ENCODE measurements around the gene MAD1L1. TPM values are rescaled to one million over a fixed set of nuclear protein-coding genes. Genes with fewer than 3 reads are reported as not detected.

MAD1L1 gene
- total RNA-seq, 1 donor from 2014 or later: 32.3 TPM

DNA sequence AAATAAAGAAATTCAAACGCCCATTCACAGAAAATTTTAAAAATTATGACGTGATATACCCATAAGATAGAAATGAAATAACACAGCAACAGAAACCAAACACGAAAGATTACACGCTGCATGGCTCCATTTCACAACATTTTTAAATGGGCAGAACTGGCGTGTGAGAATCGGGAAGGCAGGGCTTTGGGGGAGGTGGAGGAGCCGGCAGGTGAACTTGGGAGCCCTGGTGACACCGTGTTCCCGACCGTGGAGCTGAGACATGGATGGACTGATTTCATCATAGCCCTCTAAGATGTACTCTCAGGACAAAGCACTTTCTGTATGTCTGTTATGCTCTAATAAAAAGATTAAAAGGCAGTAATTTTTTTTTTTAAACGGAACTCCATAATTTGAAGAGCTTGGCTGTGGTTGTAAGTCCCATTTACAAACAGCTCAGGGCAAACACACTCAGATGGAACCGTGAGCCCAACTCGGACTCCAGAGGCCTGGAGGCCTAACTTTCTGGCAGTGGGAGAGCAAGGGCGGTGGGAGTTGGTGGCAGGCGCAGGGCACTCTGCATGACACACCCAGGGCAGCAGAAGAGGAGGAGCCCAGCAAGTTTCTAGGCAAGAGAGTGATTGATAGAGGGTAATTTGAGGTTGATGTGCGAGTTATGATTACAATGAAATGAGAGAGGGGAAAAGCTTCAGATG lies 203.4 kb downstream of the MAD1L1 start:
- TF ChIP-seq EZH2 (IDR thresholded peaks at IDR 0.05; ENCODE audit: insufficient read depth, low read length): no peak
- TF ChIP-seq, protein P1, sequence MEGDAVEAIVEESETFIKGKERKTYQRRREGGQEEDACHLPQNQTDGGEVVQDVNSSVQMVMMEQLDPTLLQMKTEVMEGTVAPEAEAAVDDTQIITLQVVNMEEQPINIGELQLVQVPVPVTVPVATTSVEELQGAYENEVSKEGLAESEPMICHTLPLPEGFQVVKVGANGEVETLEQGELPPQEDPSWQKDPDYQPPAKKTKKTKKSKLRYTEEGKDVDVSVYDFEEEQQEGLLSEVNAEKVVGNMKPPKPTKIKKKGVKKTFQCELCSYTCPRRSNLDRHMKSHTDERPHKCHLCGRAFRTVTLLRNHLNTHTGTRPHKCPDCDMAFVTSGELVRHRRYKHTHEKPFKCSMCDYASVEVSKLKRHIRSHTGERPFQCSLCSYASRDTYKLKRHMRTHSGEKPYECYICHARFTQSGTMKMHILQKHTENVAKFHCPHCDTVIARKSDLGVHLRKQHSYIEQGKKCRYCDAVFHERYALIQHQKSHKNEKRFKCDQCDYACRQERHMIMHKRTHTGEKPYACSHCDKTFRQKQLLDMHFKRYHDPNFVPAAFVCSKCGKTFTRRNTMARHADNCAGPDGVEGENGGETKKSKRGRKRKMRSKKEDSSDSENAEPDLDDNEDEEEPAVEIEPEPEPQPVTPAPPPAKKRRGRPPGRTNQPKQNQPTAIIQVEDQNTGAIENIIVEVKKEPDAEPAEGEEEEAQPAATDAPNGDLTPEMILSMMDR (IDR thresholded peaks at IDR 0.05; ENCODE audit: insufficient read depth, low read depth, low read length): no peak
- H4K20me1 ChIP-seq (ENCODE audit: insufficient read depth, low read length): peaks cover 18% of the 10 kb centered on the region
- no peaks in the 10 kb centered on the region for H3K27me3 ChIP-seq (ENCODE audit: insufficient read depth, low read length)
- H3K79me2 ChIP-seq (ENCODE audit: insufficient read depth, low read length): no peaks in the 10 kb centered on the region
- Mint-ChIP-seq H3K27me3 (ENCODE audit: low read depth, unreplicated experiment) (no peaks in the 10 kb centered on the region), H3K36me3 (ENCODE audit: low read depth, unreplicated experiment) (peaks cover 10% of the 10 kb centered on the region), H3K4me3 (ENCODE audit: unreplicated experiment) (no peak overlapping the region), H3K9me3 (ENCODE audit: unreplicated experiment) (peaks cover 23% of the 10 kb centered on the region), H3K4me1 (ENCODE audit: low read depth, unreplicated experiment) (peaks cover 17% of the 10 kb centered on the region), H3K27ac (ENCODE audit: unreplicated experiment) (no peak overlapping the region)
- H2AFZ ChIP-seq (ENCODE audit: low read depth, low read length): no peak overlapping the region
- H3K27ac ChIP-seq (ENCODE audit: low read depth, low read length): no peak overlapping the region
- no peak overlapping the region for H3K4me3 ChIP-seq (ENCODE audit: insufficient read depth, low read depth, low read length)
- FAIRE-seq: no peak
- no peaks in the 10 kb centered on the region for H3K36me3 ChIP-seq (ENCODE audit: insufficient read depth, low read length)
- H3K9ac ChIP-seq (ENCODE audit: low read length): no peak overlapping the region
- no peak for DNase-seq (ENCODE audit: low read depth)
- peaks cover 12% of the 10 kb centered on the region for H3K9me3 ChIP-seq (ENCODE audit: insufficient read depth, low read depth, low read length)
- H3K4me2 ChIP-seq (ENCODE audit: low read length): no peak overlapping the region
- no peaks in the 10 kb centered on the region for H3K4me1 ChIP-seq (ENCODE audit: insufficient read depth, low read length)

DNA sequence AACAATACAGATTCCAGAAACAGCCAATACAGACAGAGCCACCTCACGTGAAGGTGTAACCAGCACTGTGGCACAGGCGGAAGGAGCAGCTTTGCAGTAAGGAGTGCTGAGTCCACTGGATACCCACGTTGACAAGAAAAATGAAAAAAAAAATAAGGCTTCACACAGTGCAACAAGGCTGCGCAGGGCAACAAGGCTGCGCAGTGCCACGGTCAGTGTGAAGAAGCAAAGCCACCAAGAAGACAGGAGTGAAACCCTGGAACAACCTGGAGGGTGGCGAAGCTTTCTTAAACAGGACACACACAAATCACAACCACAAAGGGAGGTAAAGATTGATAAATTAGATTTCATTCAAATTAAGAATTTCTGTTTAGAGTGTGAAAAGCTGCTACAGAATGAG lies 204.0 kb downstream of the MAD1L1 start:
- H3K4me1 Mint-ChIP-seq (ENCODE audit: low read depth, unreplicated experiment): peaks cover 22% of the 10 kb centered on the region
- FAIRE-seq (no peak), DNase-seq (ENCODE audit: low read depth) (no peak)
- no peak overlapping the region for H3K27ac Mint-ChIP-seq (ENCODE audit: unreplicated experiment)
- Histone ChIP-seq H3K9me3 (ENCODE audit: insufficient read depth, low read depth, low read length) (peaks cover 15% of the 10 kb centered on the region), H3K27me3 (ENCODE audit: insufficient read depth, low read length) (no peaks in the 10 kb centered on the region), H3K4me1 (ENCODE audit: insufficient read depth, low read length) (no peaks in the 10 kb centered on the region), H2AFZ (ENCODE audit: low read depth, low read length) (no peak overlapping the region), H3K36me3 (ENCODE audit: insufficient read depth, low read length) (no peaks in the 10 kb centered on the region), H3K4me3 (ENCODE audit: insufficient read depth, low read depth, low read length) (no peak overlapping the region), H4K20me1 (ENCODE audit: insufficient read depth, low read length) (peaks cover 18% of the 10 kb centered on the region), H3K4me2 (ENCODE audit: low read length) (no peak overlapping the region), H3K27ac (ENCODE audit: low read depth, low read length) (no peak overlapping the region), H3K79me2 (ENCODE audit: insufficient read depth, low read length) (no peaks in the 10 kb centered on the region), H3K9ac (ENCODE audit: low read length) (no peak overlapping the region)
- TF ChIP-seq, protein P1 (IDR thresholded peaks at IDR 0.05; ENCODE audit: insufficient read depth, low read depth, low read length): no peak
- TF ChIP-seq EZH2 (IDR thresholded peaks at IDR 0.05; ENCODE audit: insufficient read depth, low read length): no peak
- no peak overlapping the region for H3K4me3 Mint-ChIP-seq (ENCODE audit: unreplicated experiment)
- H3K27me3 Mint-ChIP-seq (ENCODE audit: low read depth, unreplicated experiment): no peaks in the 10 kb centered on the region
- peaks cover 25% of the 10 kb centered on the region for H3K9me3 Mint-ChIP-seq (ENCODE audit: unreplicated experiment)
- peaks cover 10% of the 10 kb centered on the region for H3K36me3 Mint-ChIP-seq (ENCODE audit: low read depth, unreplicated experiment)

DNA sequence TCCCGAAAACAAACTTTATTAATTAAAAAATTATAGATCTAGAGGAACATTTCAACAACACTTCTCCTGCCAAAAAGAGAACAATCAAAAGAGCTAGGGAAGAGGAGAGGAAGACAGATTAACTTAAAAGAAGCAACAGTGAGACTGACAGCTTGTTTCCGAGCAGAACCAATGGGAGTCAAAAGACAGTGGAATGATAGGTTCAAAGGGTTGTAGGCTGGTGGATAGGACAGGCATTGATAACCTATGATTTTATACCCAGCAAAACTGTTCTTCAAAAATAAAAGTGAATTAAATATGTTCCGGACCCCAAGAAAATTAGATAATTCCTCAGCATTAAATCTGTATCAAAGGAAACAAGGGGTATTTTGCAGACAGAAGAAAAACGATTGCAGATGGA lies 207.6 kb downstream of the MAD1L1 start:
- FAIRE-seq (no peak), DNase-seq (ENCODE audit: low read depth) (no peak)
- Histone ChIP-seq H3K27ac (ENCODE audit: low read depth, low read length) (no peak overlapping the region), H3K9ac (ENCODE audit: low read length) (no peak overlapping the region), H3K36me3 (ENCODE audit: insufficient read depth, low read length) (no peaks in the 10 kb centered on the region), H3K9me3 (ENCODE audit: insufficient read depth, low read depth, low read length) (peaks cover 15% of the 10 kb centered on the region), H4K20me1 (ENCODE audit: insufficient read depth, low read length) (no peaks in the 10 kb centered on the region), H2AFZ (ENCODE audit: low read depth, low read length) (no peak overlapping the region), H3K4me1 (ENCODE audit: insufficient read depth, low read length) (peaks cover 3% of the 10 kb centered on the region), H3K27me3 (ENCODE audit: insufficient read depth, low read length) (no peaks in the 10 kb centered on the region), H3K4me3 (ENCODE audit: insufficient read depth, low read depth, low read length) (no peak overlapping the region), H3K4me2 (ENCODE audit: low read length) (no peak overlapping the region), H3K79me2 (ENCODE audit: insufficient read depth, low read length) (no peaks in the 10 kb centered on the region)
- Mint-ChIP-seq H3K36me3 (ENCODE audit: low read depth, unreplicated experiment) (peaks cover 10% of the 10 kb centered on the region), H3K9me3 (ENCODE audit: unreplicated experiment) (peaks cover 25% of the 10 kb centered on the region), H3K27ac (ENCODE audit: unreplicated experiment) (no peak overlapping the region), H3K27me3 (ENCODE audit: low read depth, unreplicated experiment) (no peaks in the 10 kb centered on the region), H3K4me3 (ENCODE audit: unreplicated experiment) (no peak overlapping the region), H3K4me1 (ENCODE audit: low read depth, unreplicated experiment) (peaks cover 10% of the 10 kb centered on the region)
- TF ChIP-seq EZH2 (IDR thresholded peaks at IDR 0.05; ENCODE audit: insufficient read depth, low read length): no peak
- TF ChIP-seq, protein P1 (IDR thresholded peaks at IDR 0.05; ENCODE audit: insufficient read depth, low read depth, low read length): no peak
